ENCODE measurements around the gene SLC10A1.
"Not testable (repeated sequence)": the region's sequence is repeated elsewhere in the genome, so short reads cannot be mapped to it uniquely, and the experiment has no call there.

SLC10A1 gene

GRCh38 chr14:69815556-69815955 is 18.5 kb upstream of the SLC10A1 start:
- Histone ChIP-seq H3K27me3 (replicated peaks; ENCODE audit: control insufficient read depth, insufficient read depth, low read length) (peaks cover 2% of the 10 kb centered on the region; the same call in 1 of the 2 replicates), H3K36me3 (ENCODE audit: control insufficient read depth, insufficient read depth, low read length) (no peaks in the 10 kb centered on the region), H3K4me3 (replicated peaks; ENCODE audit: low read depth, low read length) (no peak overlapping the region)
- DNase-seq (ENCODE audit: extremely low read depth, insufficient read length) = no peak
- no peak for TF ChIP-seq CTCF (IDR thresholded peaks at IDR 0.05; ENCODE audit: insufficient read depth, low read length, poor library complexity, severe bottlenecking)

GRCh38 chr14:69814397-69814796 is 17.4 kb upstream of the SLC10A1 start:
- no peak for TF ChIP-seq CTCF (IDR thresholded peaks at IDR 0.05; ENCODE audit: insufficient read depth, low read length, poor library complexity, severe bottlenecking)
- no peak for DNase-seq (ENCODE audit: extremely low read depth, insufficient read length)
- Histone ChIP-seq H3K36me3 (ENCODE audit: control insufficient read depth, insufficient read depth, low read length) (no peaks in the 10 kb centered on the region), H3K27me3 (replicated peaks; ENCODE audit: control insufficient read depth, insufficient read depth, low read length) (peaks cover 2% of the 10 kb centered on the region; the same call in 1 of the 2 replicates), H3K4me3 (replicated peaks; ENCODE audit: low read depth, low read length) (no peak overlapping the region)

GRCh38 chr14:69813346-69813745 is 16.3 kb upstream of the SLC10A1 start:
- not testable (repeated sequence) for H3K36me3 ChIP-seq (ENCODE audit: control insufficient read depth, insufficient read depth, low read length); DNase-seq (ENCODE audit: extremely low read depth, insufficient read length); H3K4me3 ChIP-seq (replicated peaks; ENCODE audit: low read depth, low read length); H3K27me3 ChIP-seq (replicated peaks; ENCODE audit: control insufficient read depth, insufficient read depth, low read length)

- no peaks in the 10 kb centered on the region for H3K36me3 ChIP-seq (ENCODE audit: control insufficient read depth, insufficient read depth, low read length)
- H3K27me3 ChIP-seq (replicated peaks; ENCODE audit: control insufficient read depth, insufficient read depth, low read length) = peaks cover 2% of the 10 kb centered on the region; the same call in 1 of the 2 replicates
- no peak for DNase-seq (ENCODE audit: extremely low read depth, insufficient read length)
- TF ChIP-seq CTCF (IDR thresholded peaks at IDR 0.05; ENCODE audit: insufficient read depth, low read length, poor library complexity, severe bottlenecking) = no peak
- H3K4me3 ChIP-seq (replicated peaks; ENCODE audit: low read depth, low read length) = no peak overlapping the region
Observed at GRCh38 chr14:69812711-69813110, 15.7 kb upstream of the SLC10A1 start.

GRCh38 chr14:69811868-69812252 is 14.8 kb upstream of the SLC10A1 start:
- Histone ChIP-seq H3K4me3 (replicated peaks; ENCODE audit: low read depth, low read length) (no peak overlapping the region), H3K36me3 (ENCODE audit: control insufficient read depth, insufficient read depth, low read length) (no peaks in the 10 kb centered on the region), H3K27me3 (replicated peaks; ENCODE audit: control insufficient read depth, insufficient read depth, low read length) (peaks cover 2% of the 10 kb centered on the region; the same call in 1 of the 2 replicates)
- TF ChIP-seq CTCF (IDR thresholded peaks at IDR 0.05; ENCODE audit: insufficient read depth, low read length, poor library complexity, severe bottlenecking) = no peak
- DNase-seq (ENCODE audit: extremely low read depth, insufficient read length) = no peak

GRCh38 chr14:69811227-69811867 is 14.3 kb upstream of the SLC10A1 start:
- no peak for TF ChIP-seq CTCF (IDR thresholded peaks at IDR 0.05; ENCODE audit: insufficient read depth, low read length, poor library complexity, severe bottlenecking)
- DNase-seq (ENCODE audit: extremely low read depth, insufficient read length) = no peak
- Histone ChIP-seq H3K36me3 (ENCODE audit: control insufficient read depth, insufficient read depth, low read length) (no peaks in the 10 kb centered on the region), H3K4me3 (replicated peaks; ENCODE audit: low read depth, low read length) (no peak overlapping the region), H3K27me3 (replicated peaks; ENCODE audit: control insufficient read depth, insufficient read depth, low read length) (peaks cover 2% of the 10 kb centered on the region; the same call in 1 of the 2 replicates)
